ENCODE data around the gene AATK. TPM values are rescaled to one million over a fixed set of nuclear protein-coding genes. Genes with fewer than 3 reads are reported as not detected.

AATK gene
- total and polyA plus RNA-seq, 2 of the 13 experiments (the other 11 are each of a cell fraction or from before 2014, with no cell fraction given) = 2.9 to 8.4 TPM

DNA sequence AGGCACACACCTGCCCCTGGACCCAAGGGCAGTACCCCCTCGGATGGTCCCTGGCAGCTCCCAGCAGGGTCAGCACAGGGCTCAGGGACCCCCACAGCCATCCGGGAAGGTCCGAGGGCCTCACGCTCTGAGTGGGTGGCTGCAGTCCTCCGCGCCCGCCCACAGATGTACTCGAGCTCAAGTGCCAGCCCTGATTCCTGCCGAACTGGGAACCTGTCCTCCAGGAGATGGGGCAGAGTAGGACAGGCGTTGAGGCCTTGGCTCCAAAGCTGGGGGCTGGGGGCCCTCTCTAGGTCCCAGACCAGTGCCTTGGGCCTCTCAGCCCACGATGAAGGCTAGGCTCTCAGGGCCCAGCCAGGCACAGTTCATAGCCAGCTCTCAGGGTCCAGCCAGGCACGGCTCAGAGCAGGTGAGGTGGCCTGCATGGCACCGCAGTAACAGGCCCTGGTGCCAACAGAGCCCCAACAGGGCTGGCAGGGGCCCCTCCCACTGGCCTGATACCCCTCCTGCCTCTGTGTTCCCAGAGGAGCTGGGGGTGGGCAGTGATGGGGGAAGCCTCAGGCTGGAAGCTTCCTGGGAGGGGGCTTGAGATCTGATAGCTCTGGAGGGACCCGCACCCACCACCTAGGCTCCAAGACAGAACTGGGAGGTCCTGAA is 36.2 kb downstream of the AATK start:
- DNase-seq (ENCODE audit: low spot score) (no peak), FAIRE-seq (no peak), ATAC-seq (no peak)
- no peaks in the 10 kb centered on the region; the same call in 1 of the 2 replicates for H4K20me1 ChIP-seq (ENCODE audit: insufficient read depth, low read length)
- H3K9ac ChIP-seq (ENCODE audit: insufficient read depth, low read depth, low read length) = no peak overlapping the region
- in situ Hi-C loops (cut with HindIII; ENCODE audit: extremely low pct_ligation_motif_present, low pct_unique_long_range_greater_than_20kb) (no loop called here), intact Hi-C loops (cut with micrococcal nuclease; ENCODE audit: unreplicated experiment) (no loop called here)
- TF ChIP-seq ZBTB10 (CRISPR knock-in tag; IDR thresholded peaks at IDR 0.05; ENCODE audit: borderline replicate concordance) (no peak), HNRNPL (IDR thresholded peaks at IDR 0.05; ENCODE audit: low read depth, low read length) (peak; percentile 83), TIGD3 (CRISPR knock-in tag; IDR thresholded peaks at IDR 0.05; ENCODE audit: borderline replicate concordance) (no peak), ARID2 (CRISPR knock-in tag; IDR thresholded peaks at IDR 0.05; ENCODE audit: borderline replicate concordance) (0 out of 2 replicates have a peak, but pooled peaks have one; percentile 29), KDM5B (CRISPR knock-in tag; IDR thresholded peaks at IDR 0.05; ENCODE audit: borderline replicate concordance) (peak; percentile 31; the same call in 1 of the 2 replicates)
- TF ChIP-seq, protein P1, sequence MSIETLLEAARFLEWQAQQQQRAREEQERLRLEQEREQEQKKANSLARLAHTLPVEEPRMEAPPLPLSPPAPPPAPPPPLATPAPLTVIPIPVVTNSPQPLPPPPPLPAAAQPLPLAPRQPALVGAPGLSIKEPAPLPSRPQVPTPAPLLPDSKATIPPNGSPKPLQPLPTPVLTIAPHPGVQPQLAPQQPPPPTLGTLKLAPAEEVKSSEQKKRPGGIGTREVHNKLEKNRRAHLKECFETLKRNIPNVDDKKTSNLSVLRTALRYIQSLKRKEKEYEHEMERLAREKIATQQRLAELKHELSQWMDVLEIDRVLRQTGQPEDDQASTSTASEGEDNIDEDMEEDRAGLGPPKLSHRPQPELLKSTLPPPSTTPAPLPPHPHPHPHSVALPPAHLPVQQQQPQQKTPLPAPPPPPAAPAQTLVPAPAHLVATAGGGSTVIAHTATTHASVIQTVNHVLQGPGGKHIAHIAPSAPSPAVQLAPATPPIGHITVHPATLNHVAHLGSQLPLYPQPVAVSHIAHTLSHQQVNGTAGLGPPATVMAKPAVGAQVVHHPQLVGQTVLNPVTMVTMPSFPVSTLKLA (IDR thresholded peaks at IDR 0.05) = no peak
- H3K27me3 ChIP-seq (ENCODE audit: control insufficient read depth in 1 of 2, insufficient read depth in 2 of 2, low read length in 2 of 2) = no peaks in the 10 kb centered on the region
- ChIA-PET CTCF (ENCODE audit: low intra/inter-chr PET ratio, low total read pairs) (no interaction called here), POLR2A (interaction anchor here (1.0 kb wide), 1 partner anchor 109 kb away, joined by 3 read pairs; the partner anchor contains the start of genes NDUFAF8 and TEPSIN)
- no peak overlapping the region for H2AFZ ChIP-seq (ENCODE audit: low read length)
- H3K4me2 ChIP-seq (ENCODE audit: low read depth, low read length) = peak overlapping the region; percentile 78
- peak overlapping the region in 2 of 3 experiments; percentile 44 to 69; a peak in 2 of 6 replicates for H3K4me3 ChIP-seq (replicated peaks in 1 of 3; ENCODE audit: insufficient read depth in 1 of 3, low read depth in 2 of 3, low read length in 3 of 3)
- no peaks in the 10 kb centered on the region for H3K36me3 ChIP-seq (replicated peaks in 1 of 2; ENCODE audit: control insufficient read depth in 1 of 2, insufficient read depth in 2 of 2, low read length in 2 of 2)
- H3K79me2 ChIP-seq (ENCODE audit: insufficient read depth, low read length) = no peaks in the 10 kb centered on the region
- H3K4me1 ChIP-seq (ENCODE audit: insufficient read depth, low read length) = peaks cover 56% of the 10 kb centered on the region
- no TSS peak for BruUV-seq (replicated peaks)
- WGBS (ENCODE audit: low lambda C conversion rate) = 39% methylated on average over 2 of the region's 14 CpGs
- no peaks in the 10 kb centered on the region for H3K9me3 ChIP-seq (ENCODE audit: low read length)
- no peak overlapping the region for H3K27ac ChIP-seq (ENCODE audit: extremely low read length, insufficient read depth, low read length)

Data from HepG2 (cell line).